ENCODE results near the gene TAF9. TPM values are rescaled to one million over a fixed set of nuclear protein-coding genes. Genes with fewer than 3 reads are reported as not detected.
"Not testable (repeated sequence)": the region's sequence is repeated elsewhere in the genome, so short reads cannot be mapped to it uniquely, and the experiment has no call there.

Gene TAF9
- total and polyA plus RNA-seq, 12 donors: 32.1 to 152 (median 58.2) TPM

GRCh38 chr5:69341520-69342161 lies 27.7 kb downstream of the TAF9 start:
- no peak for TF ChIP-seq CTCF (IDR thresholded peaks at IDR 0.05)
- no peak for TF ChIP-seq POLR2A (IDR thresholded peaks at IDR 0.05)
- intact Hi-C loops (cut with DNase I): no loop called here
- H3K4me1 ChIP-seq (replicated peaks in 1 of 2): no peaks in the 10 kb centered on the region
- H3K36me3 ChIP-seq (replicated peaks in 1 of 2): no peaks in the 10 kb centered on the region
- no peak overlapping the region for H3K27ac ChIP-seq
- no peak overlapping the region for H3K4me3 ChIP-seq
- no peak for DNase-seq
- 84 to 96% (median 87%) methylated on average over 4 of the region's 4 CpGs for WGBS, 4 donors
- no peaks in the 10 kb centered on the region for H3K9me3 ChIP-seq (replicated peaks in 1 of 3)
- no peaks in the 10 kb centered on the region for H3K27me3 ChIP-seq

DNA sequence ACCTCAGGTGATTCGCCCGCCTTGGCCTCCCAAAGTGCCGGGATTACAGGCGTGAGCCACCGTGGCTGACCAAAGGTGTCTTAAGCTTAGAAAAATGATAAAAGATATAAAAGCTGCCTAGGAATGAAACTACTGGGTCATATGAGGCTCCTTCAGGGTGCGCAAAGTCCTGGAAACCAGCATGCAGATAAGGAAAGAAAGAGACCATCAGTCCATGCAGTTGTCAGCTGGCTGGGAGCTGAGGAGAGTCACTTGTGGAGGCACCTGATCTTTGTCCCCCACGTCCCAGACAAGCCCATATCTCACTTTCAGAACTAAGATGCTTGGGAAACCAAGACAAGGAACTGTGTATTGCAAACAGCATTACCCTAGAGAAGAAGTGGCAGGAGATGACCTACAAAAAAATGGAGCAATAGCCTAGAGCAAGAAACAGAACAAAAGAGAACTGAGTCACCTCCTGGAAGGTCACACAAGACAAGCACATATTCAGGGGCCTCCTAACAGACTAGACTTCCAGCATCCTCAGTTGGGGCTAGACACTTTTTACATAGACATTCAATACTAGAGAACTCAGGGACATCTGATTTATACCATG lies 33.9 kb downstream of the TAF9 start:
- WGBS, 4 donors: 83 to 93% (median 88%) methylated on average over 7 of the region's 7 CpGs
- peak in 1 of 7 donors; percentile 48 for DNase-seq

DNA sequence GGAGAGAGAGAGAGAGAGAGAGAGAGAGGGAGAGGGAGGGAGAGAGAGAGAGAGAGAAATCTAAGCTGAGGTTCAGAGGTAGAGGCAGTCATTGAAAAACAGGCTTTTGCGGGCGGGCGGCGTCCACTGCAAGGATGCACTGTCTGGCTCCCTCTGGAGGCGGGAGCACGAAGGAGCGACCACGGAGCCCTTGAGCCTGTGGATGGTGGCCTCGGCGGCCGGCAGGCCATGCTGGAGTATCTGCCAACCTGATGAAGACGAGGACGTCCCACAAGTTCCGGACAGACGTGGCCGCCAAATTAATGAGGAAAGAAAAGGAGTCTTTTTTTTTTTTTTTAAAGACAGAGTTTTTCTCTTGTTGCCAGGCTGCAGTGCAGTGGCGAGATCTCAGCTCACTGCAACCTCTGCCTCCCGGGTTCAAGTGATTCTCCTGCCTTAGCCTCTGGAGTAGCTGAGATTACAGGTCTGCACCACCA lies 34.5 kb downstream of the TAF9 start:
- DNase-seq: peak; percentile 83 to 96 (median 90)
- no peaks in the 10 kb centered on the region for H3K9me3 ChIP-seq (replicated peaks in 1 of 3)
- TF ChIP-seq POLR2A (IDR thresholded peaks at IDR 0.05): no peak
- peak; percentile 65 to 82 (median 76) for TF ChIP-seq CTCF (IDR thresholded peaks at IDR 0.05)
- no peak overlapping the region for H3K4me3 ChIP-seq
- intact Hi-C loops (cut with DNase I): loop anchor here in 1 of 2 donors (10.0 kb wide), 2 partner anchors 240 to 290 kb away; partner anchors contain the start of gene SLC30A5
- no peak overlapping the region for H3K27ac ChIP-seq
- H3K36me3 ChIP-seq (replicated peaks in 1 of 2): no peaks in the 10 kb centered on the region
- 10 to 12% (median 11%) methylated on average over 17 to 18 of the region's 18 CpGs for WGBS, 4 donors
- peaks cover 0 to 13% of the 10 kb centered on the region in 2 donors for H3K4me1 ChIP-seq (replicated peaks in 1 of 2)
- no peaks in the 10 kb centered on the region for H3K27me3 ChIP-seq

More for the DNA sequence above, 33.9 kb downstream of the TAF9 start:
- Histone ChIP-seq H3K27me3 (no peaks in the 10 kb centered on the region), H3K4me1 (replicated peaks in 1 of 2) (peaks cover 0 to 13% of the 10 kb centered on the region in 2 donors), H3K36me3 (replicated peaks in 1 of 2) (no peaks in the 10 kb centered on the region), H3K4me3 (no peak overlapping the region), H3K27ac (no peak overlapping the region), H3K9me3 (replicated peaks in 1 of 3) (no peaks in the 10 kb centered on the region)
- TF ChIP-seq CTCF (IDR thresholded peaks at IDR 0.05) (no peak), POLR2A (IDR thresholded peaks at IDR 0.05) (no peak)
- intact Hi-C loops (cut with DNase I): loop anchor here in 1 of 2 donors (10.0 kb wide), 2 partner anchors 241 to 291 kb away; partner anchors contain the start of gene SLC30A5

DNA sequence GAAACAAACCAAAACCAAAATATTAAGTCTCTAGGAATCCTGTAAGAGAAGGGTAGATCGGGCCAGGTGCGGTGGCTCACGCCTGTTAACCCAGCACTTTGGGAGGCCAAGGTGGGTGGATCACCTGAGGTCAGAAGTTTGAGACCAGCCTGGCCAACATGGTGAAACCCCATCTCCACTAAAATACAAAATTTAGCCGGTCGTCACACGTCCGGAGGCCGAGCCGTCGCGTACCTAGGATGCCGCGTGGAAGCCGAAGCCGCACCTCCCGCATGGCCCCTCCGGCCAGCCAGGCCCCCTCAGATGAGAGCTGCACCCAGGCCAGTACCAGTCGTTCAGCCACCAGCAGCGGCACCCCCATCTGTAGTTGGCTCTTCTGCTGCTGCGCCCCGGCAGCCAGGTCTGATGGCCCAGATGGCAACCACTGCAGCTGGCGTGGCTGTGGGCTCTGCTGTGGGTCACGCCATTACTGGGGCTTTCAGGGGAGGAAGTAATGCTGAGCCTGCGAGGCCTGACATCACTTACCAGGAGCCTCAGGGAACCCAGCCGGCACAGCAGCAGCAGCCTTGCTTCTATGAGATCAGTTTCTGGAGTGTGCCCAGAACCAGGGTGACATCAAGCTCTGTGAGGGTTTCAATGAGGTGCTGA lies 35.5 kb downstream of the TAF9 start:
- peaks cover 0 to 13% of the 10 kb centered on the region in 2 donors for H3K4me1 ChIP-seq (replicated peaks in 1 of 2)
- H3K9me3 ChIP-seq (replicated peaks in 1 of 3); H3K27ac ChIP-seq; H3K4me3 ChIP-seq; H3K36me3 ChIP-seq (replicated peaks in 1 of 2); H3K27me3 ChIP-seq: not testable (repeated sequence)
- 93 to 96% (median 95%) methylated on average over 16 to 25 of the region's 25 CpGs for WGBS, 4 donors
- DNase-seq: peak in 1 of 7 donors; percentile 57
- intact Hi-C loops (cut with DNase I): loop anchor here in 1 of 2 donors (10.0 kb wide), 2 partner anchors 239 to 289 kb away; partner anchors contain the start of gene SLC30A5
